NCI-H2107 treated with DMSO at 0.1 percent for 48 hours (cell line): ENCODE results near the gene SLIT3.
A peak's percentile ranks its signal among the peaks of the same experiment; 100 is the strongest.

ENCODE experiments used
- DNase-seq: peaks from one replicate; lab custom pipeline; 2025; ENCODE audit not compliant: unreplicated experiment; lab: John Stamatoyannopoulos, UW

SLIT3 gene

GRCh38 chr5:168724227-168724626 is 576.7 kb downstream of the SLIT3 start:
- DNase-seq = no peak

GRCh38 chr5:168723037-168723436 is 577.9 kb downstream of the SLIT3 start:
- DNase-seq = no peak

- DNase-seq = no peak
Observed at GRCh38 chr5:168721966-168722365, 579.0 kb downstream of the SLIT3 start.

GRCh38 chr5:168721002-168721753 is 579.8 kb downstream of the SLIT3 start:
- DNase-seq = no peak

GRCh38 chr5:168720575-168720974 is 580.4 kb downstream of the SLIT3 start:
- DNase-seq = no peak

GRCh38 chr5:168714046-168714445 is 586.9 kb downstream of the SLIT3 start:
- DNase-seq = no peak

- no peak for DNase-seq
Observed at GRCh38 chr5:168713051-168713450, 587.9 kb downstream of the SLIT3 start.

- no peak for DNase-seq
Observed at GRCh38 chr5:168712280-168712924, 588.5 kb downstream of the SLIT3 start.

GRCh38 chr5:168710706-168711105 is 590.2 kb downstream of the SLIT3 start:
- DNase-seq = no peak

- DNase-seq = no peak
Observed at GRCh38 chr5:168707716-168708695, 592.9 kb downstream of the SLIT3 start.

GRCh38 chr5:168706655-168707069 is 594.3 kb downstream of the SLIT3 start:
- peak; percentile 14 for DNase-seq

- DNase-seq = no peak
Observed at GRCh38 chr5:168705321-168705720, 595.6 kb downstream of the SLIT3 start.

GRCh38 chr5:168702511-168702910 is 598.4 kb downstream of the SLIT3 start:
- DNase-seq = no peak

GRCh38 chr5:168701641-168702040 is 599.3 kb downstream of the SLIT3 start:
- no peak for DNase-seq

GRCh38 chr5:168699002-168699401 is 601.9 kb downstream of the SLIT3 start:
- no peak for DNase-seq

- DNase-seq = no peak
Observed at GRCh38 chr5:168697034-168697720, 603.8 kb downstream of the SLIT3 start.

GRCh38 chr5:168696611-168697010 is 604.3 kb downstream of the SLIT3 start:
- no peak for DNase-seq

- no peak for DNase-seq
Observed at GRCh38 chr5:168695301-168695835, 605.6 kb downstream of the SLIT3 start.

- no peak for DNase-seq
Observed at GRCh38 chr5:168694289-168694688, 606.6 kb downstream of the SLIT3 start.

- no peak for DNase-seq
Observed at GRCh38 chr5:168693883-168694282, 607.1 kb downstream of the SLIT3 start.

GRCh38 chr5:168693297-168693696 is 607.6 kb downstream of the SLIT3 start:
- DNase-seq = no peak
